GM23338 (cell line): ENCODE data around the gene ACTMAP. TPM values are rescaled to one million over a fixed set of nuclear protein-coding genes. Genes with fewer than 3 reads are reported as not detected.

Source experiments
- ATAC-seq: fragments of 200-7000 bp; cut with Tn5 transposase; 3 replicates; pipeline ENCODE4 v1.9.1; 2020
- DNase-seq: peaks from one replicate; pipeline ENCODE4 v3.0.0-alpha.2; 2015; ENCODE audit warnings: low spot score
- H2AFZ ChIP-seq: fragments of 200-600 bp; sonication (generic); 2 replicates; pipeline ENCODE4 v1.8.0; 2016; ENCODE audit warnings: antibody characterized with exemption, mild to moderate bottlenecking, moderate library complexity
- H3F3A ChIP-seq: fragments of 200-600 bp; sonication (generic); replicated peaks from 2 replicates; pipeline ENCODE4 v1.8.0; 2017; ENCODE audit warnings: antibody characterized with exemption, mixed run types, low read depth
- H3K27ac ChIP-seq: fragments of 200-600 bp; sonication (generic); 2 replicates; pipeline ENCODE4 v1.6.1; 2016; ENCODE audit warnings: low read depth
- H3K27me3 ChIP-seq: fragments of 200-600 bp; sonication (generic); 2 replicates; pipeline ENCODE4 v1.8.0; 2016; ENCODE audit warnings: mild to moderate bottlenecking, mixed run types, moderate library complexity; ENCODE audit not compliant: insufficient read depth
- H3K36me3 ChIP-seq: fragments of 200-600 bp; sonication (generic); 2 replicates; pipeline ENCODE4 v1.8.0; 2016; ENCODE audit warnings: mild to moderate bottlenecking; ENCODE audit not compliant: insufficient read depth
- H3K4me1 ChIP-seq: fragments of 200-600 bp; sonication (generic); 2 replicates; pipeline ENCODE4 v1.8.0; 2016; ENCODE audit warnings: mild to moderate bottlenecking, moderate library complexity; ENCODE audit not compliant: insufficient read depth
- H3K4me2 ChIP-seq: fragments of 200-600 bp; sonication (generic); 2 replicates; pipeline ENCODE4 v1.7.1; 2017; ENCODE audit warnings: mixed run types
- H3K4me3 ChIP-seq: fragments of 200-600 bp; sonication (generic); 2 replicates; pipeline ENCODE4 v1.6.1; 2016; ENCODE audit warnings: mixed run types
- H3K79me2 ChIP-seq: fragments of 200-600 bp; sonication (generic); replicated peaks from 2 replicates; pipeline ENCODE4 v1.8.0; 2017; ENCODE audit warnings: mild to moderate bottlenecking; ENCODE audit not compliant: insufficient read depth
- H3K9me2 ChIP-seq: fragments of 200-600 bp; sonication (generic); 2 replicates; pipeline ENCODE4 v1.8.0; 2017; ENCODE audit not compliant: insufficient read depth
- H4K20me1 ChIP-seq: fragments of 200-600 bp; sonication (generic); replicated peaks from 2 replicates; pipeline ENCODE4 v1.8.0; 2017; ENCODE audit warnings: mild to moderate bottlenecking; ENCODE audit not compliant: insufficient read depth
- H3K27ac Mint-ChIP-seq: 2 replicates; pipeline ENCODE4 v1.8.0; 2020; ENCODE audit warnings: inconsistent platforms, mild to moderate bottlenecking, moderate library complexity, mixed read lengths
- H3K27me3 Mint-ChIP-seq: 3 replicates; pipeline ENCODE4 v1.8.0; 2022; ENCODE audit warnings: low read depth, mild to moderate bottlenecking, moderate library complexity, mixed read lengths, inconsistent platforms; ENCODE audit not compliant: insufficient read depth, poor library complexity
- H3K36me3 Mint-ChIP-seq: 3 replicates; pipeline ENCODE4 v1.8.0; 2021; ENCODE audit warnings: low read depth, mild to moderate bottlenecking, inconsistent platforms, moderate library complexity, mixed read lengths
- H3K4me1 Mint-ChIP-seq: 3 replicates; pipeline ENCODE4 v1.8.0; 2020; ENCODE audit warnings: mild to moderate bottlenecking, inconsistent platforms, mixed read lengths
- H3K4me3 Mint-ChIP-seq: 3 replicates; pipeline ENCODE4 v1.8.0; 2021; ENCODE audit warnings: moderate library complexity, mild to moderate bottlenecking, inconsistent platforms, mixed read lengths
- H3K9me3 Mint-ChIP-seq: 3 replicates; pipeline ENCODE4 v1.8.0; 2020; ENCODE audit warnings: moderate library complexity, mild to moderate bottlenecking, inconsistent platforms, mixed read lengths
- CREB1 ChIP-seq: fragments of 250-450 bp; sonication (Bioruptor Pico); IDR thresholded peaks from 2 replicates; pipeline ENCODE4 v1.5.0; 2020; ENCODE audit warnings: low read depth, mild to moderate bottlenecking, moderate library complexity
- CTCF ChIP-seq, 2 experiments: fragments of 200-600 bp in 1 of 2; sonication (generic) in 1 of 2; conservative IDR thresholded peaks; 2 replicates each; pipeline versions ENCODE4 v1.5.1 to v1.6.1; 2016 to 2017; ENCODE audit warnings: antibody characterized with exemption in 2 of 2, low read depth in 2 of 2, mild to moderate bottlenecking in 2 of 2, moderate library complexity in 1 of 2
- POLR2AphosphoS5 ChIP-seq: IDR thresholded peaks from 2 replicates; pipeline ENCODE4 v1.6.1; 2016; ENCODE audit warnings: antibody characterized with exemption, low read depth
- REST ChIP-seq: IDR thresholded peaks from one replicate; pipeline ENCODE4 v1.6.1; 2018; ENCODE audit warnings: antibody characterized with exemption; ENCODE audit not compliant: unreplicated experiment
- ZNF114 ChIP-seq: fragments of 250-450 bp; sonication (Bioruptor Pico); IDR thresholded peaks from 2 replicates; pipeline ENCODE4 v1.5.0; 2020; ENCODE audit warnings: mild to moderate bottlenecking, moderate library complexity
- ZNF331 ChIP-seq: fragments of 250-450 bp; sonication (Bioruptor Pico); IDR thresholded peaks from 2 replicates; pipeline ENCODE4 v1.5.0; 2020; ENCODE audit warnings: low read depth, mild to moderate bottlenecking, moderate library complexity
- polyA plus RNA-seq: library from polyadenylated mRNA; unstranded; fragments of >200 nt; fragmentation: Nextera tagmentation; extraction: Ambion mirVana; gene quantifications from 2 replicates; pipeline ENCODE4 v1.2.1, GENCODE V29; 2016
- total RNA-seq: library from RNA; depleted of rRNA; stranded (reverse); fragments of >200 nt; shearing (Covaris generic); gene quantifications from 2 replicates; pipeline ENCODE4 v1.2.3, GENCODE V29; 2014
- TF ChIP-seq, protein P1 (sequence below): fragments of 250-450 bp; sonication (Bioruptor Pico); IDR thresholded peaks from 2 replicates; pipeline ENCODE4 v1.5.0; 2020; ENCODE audit warnings: mild to moderate bottlenecking, moderate library complexity

ACTMAP gene
- total and polyA plus RNA-seq, 2 experiments from 2014 or later: 14.9 to 16.7 TPM

DNA sequence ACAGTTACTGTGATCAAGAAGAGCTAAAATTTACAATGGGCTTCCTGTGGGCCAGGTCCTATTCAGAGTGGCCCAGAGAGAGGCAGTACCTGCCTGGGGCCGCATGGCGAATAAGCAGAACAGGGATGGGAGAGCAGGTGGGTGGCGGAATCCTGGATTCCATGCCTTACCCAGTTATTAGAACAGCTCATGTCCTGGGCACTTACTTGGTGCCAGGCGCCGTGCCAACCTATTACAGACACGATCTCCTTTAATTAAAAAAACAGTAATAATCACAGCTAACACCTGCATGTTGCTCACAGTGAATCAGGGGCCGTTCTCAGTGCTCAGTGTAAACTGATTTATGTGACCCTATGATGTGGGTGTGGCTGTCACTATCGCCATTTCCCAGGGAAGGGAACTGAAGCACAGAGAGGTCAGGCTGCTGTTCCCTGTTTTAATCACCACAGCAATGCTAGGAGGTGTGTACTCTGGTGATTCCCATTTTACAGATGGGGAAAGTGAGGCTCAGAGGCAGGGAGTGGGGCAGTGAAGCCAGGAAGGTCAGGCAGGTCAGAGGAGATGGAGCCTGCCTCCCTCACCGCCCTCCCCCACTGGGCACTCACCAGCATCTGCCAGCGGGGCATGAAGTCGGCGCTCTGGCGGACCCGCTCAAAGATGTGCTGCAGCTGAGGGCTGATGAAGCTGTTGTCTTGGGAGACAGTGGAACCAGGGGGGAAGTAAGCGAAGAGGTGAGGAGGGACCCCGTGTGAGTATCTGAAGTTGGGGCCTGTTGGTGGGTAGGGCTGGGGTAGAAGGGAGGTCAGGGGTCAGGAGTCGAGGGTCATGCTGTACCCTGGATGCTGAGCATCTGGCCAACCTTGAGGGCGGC, 45.6 kb downstream of the ACTMAP start:
- H3K9me3 Mint-ChIP-seq: no peaks in the 10 kb centered on the region
- no peak for DNase-seq
- H3K4me3 Mint-ChIP-seq: no peak overlapping the region
- H3K36me3 ChIP-seq: peaks cover 12% of the 10 kb centered on the region; the same call in 1 of the 2 replicates
- TF ChIP-seq CREB1 (CRISPR knock-in tag) (no peak), ZNF114 (CRISPR knock-in tag) (no peak), CTCF (conservative IDR thresholded peaks at IDR 0.05; ENCODE audit: low read depth in 2 of 2) (no peak), ZNF331 (CRISPR knock-in tag) (no peak), POLR2AphosphoS5 (no peak), REST (no peak)
- TF ChIP-seq, protein P1, sequence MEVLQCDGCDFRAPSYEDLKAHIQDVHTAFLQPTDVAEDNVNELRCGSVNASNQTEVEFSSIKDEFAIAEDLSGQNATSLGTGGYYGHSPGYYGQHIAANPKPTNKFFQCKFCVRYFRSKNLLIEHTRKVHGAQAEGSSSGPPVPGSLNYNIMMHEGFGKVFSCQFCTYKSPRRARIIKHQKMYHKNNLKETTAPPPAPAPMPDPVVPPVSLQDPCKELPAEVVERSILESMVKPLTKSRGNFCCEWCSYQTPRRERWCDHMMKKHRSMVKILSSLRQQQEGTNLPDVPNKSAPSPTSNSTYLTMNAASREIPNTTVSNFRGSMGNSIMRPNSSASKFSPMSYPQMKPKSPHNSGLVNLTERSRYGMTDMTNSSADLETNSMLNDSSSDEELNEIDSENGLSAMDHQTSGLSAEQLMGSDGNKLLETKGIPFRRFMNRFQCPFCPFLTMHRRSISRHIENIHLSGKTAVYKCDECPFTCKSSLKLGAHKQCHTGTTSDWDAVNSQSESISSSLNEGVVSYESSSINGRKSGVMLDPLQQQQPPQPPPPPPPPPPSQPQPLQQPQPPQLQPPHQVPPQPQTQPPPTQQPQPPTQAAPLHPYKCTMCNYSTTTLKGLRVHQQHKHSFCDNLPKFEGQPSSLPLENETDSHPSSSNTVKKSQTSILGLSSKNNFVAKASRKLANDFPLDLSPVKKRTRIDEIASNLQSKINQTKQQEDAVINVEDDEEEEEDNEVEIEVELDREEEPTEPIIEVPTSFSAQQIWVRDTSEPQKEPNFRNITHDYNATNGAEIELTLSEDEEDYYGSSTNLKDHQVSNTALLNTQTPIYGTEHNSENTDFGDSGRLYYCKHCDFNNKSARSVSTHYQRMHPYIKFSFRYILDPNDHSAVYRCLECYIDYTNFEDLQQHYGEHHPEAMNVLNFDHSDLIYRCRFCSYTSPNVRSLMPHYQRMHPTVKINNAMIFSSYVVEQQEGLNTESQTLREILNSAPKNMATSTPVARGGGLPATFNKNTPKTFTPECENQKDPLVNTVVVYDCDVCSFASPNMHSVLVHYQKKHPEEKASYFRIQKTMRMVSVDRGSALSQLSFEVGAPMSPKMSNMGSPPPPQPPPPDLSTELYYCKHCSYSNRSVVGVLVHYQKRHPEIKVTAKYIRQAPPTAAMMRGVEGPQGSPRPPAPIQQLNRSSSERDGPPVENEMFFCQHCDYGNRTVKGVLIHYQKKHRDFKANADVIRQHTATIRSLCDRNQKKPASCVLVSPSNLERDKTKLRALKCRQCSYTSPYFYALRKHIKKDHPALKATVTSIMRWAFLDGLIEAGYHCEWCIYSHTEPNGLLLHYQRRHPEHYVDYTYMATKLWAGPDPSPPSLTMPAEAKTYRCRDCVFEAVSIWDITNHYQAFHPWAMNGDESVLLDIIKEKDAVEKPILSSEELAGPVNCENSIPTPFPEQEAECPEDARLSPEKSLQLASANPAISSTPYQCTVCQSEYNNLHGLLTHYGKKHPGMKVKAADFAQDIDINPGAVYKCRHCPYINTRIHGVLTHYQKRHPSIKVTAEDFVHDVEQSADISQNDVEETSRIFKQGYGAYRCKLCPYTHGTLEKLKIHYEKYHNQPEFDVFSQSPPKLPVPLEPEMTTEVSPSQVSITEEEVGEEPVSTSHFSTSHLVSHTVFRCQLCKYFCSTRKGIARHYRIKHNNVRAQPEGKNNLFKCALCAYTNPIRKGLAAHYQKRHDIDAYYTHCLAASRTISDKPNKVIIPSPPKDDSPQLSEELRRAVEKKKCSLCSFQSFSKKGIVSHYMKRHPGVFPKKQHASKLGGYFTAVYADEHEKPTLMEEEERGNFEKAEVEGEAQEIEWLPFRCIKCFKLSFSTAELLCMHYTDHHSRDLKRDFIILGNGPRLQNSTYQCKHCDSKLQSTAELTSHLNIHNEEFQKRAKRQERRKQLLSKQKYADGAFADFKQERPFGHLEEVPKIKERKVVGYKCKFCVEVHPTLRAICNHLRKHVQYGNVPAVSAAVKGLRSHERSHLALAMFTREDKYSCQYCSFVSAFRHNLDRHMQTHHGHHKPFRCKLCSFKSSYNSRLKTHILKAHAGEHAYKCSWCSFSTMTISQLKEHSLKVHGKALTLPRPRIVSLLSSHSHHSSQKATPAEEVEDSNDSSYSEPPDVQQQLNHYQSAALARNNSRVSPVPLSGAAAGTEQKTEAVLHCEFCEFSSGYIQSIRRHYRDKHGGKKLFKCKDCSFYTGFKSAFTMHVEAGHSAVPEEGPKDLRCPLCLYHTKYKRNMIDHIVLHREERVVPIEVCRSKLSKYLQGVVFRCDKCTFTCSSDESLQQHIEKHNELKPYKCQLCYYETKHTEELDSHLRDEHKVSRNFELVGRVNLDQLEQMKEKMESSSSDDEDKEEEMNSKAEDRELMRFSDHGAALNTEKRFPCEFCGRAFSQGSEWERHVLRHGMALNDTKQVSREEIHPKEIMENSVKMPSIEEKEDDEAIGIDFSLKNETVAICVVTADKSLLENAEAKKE (CRISPR knock-in tag): no peak
- 0 out of 2 replicates have a peak, but pooled peaks cover 3% of the 10 kb centered on the region for H3K4me1 ChIP-seq
- peaks cover 10% of the 10 kb centered on the region for H3K4me1 Mint-ChIP-seq
- H3K9me2 ChIP-seq: no peaks in the 10 kb centered on the region
- no peak for ATAC-seq
- H3K27me3 Mint-ChIP-seq: peaks cover 14% of the 10 kb centered on the region
- no peak overlapping the region for H2AFZ ChIP-seq
- H3K4me2 ChIP-seq: no peak overlapping the region
- no peaks in the 10 kb centered on the region; the same call in 1 of the 2 replicates for H4K20me1 ChIP-seq
- no peak overlapping the region for H3K27ac ChIP-seq
- H3K27me3 ChIP-seq: no peaks in the 10 kb centered on the region
- H3K27ac Mint-ChIP-seq: no peak overlapping the region
- peaks cover 51% of the 10 kb centered on the region for H3K36me3 Mint-ChIP-seq
- H3K4me3 ChIP-seq: no peak overlapping the region
- H3K79me2 ChIP-seq: no peaks in the 10 kb centered on the region
- H3F3A ChIP-seq: 0 out of 2 replicates have a peak, but pooled peaks cover 6% of the 10 kb centered on the region
